ENCODE results near the gene HMGA1.
"Not testable (repeated sequence)": the region's sequence is repeated elsewhere in the genome, so short reads cannot be mapped to it uniquely, and the experiment has no call there.

The HMGA1 gene

DNA sequence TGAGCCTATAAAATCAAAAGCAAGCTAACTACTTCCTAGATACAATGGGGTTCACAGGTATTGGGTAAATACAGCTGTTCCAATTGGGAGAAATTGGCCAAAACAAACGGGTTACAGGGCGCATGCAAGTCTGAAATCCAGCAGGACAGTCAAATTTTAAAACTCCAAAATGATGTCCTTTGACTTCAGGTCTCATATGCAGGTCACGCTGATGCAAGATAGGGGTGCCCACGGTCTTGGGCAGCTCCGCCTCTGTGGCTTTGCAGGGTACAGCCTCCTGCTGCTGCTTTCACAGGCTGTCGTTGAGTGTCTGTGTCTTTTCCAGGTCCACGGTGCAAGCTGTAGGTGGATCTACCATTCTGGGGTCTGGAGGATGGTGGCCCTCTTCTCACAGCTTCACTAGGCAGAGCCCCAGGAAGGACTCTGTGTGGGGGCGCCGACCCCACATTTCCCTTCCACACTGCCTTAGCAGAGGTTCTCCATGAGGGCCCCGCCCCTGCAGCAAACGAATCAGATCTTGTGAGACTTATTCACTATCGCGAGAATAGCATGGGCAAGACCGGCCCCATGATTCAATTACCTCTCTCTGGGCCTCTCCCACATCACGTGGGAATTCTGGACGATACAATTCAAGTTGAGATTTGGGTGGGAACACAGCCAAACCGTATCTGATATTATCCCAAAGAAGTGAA, 24.0 kb downstream of the HMGA1 start:
- no peak for DNase-seq (ENCODE audit: low spot score)

DNA sequence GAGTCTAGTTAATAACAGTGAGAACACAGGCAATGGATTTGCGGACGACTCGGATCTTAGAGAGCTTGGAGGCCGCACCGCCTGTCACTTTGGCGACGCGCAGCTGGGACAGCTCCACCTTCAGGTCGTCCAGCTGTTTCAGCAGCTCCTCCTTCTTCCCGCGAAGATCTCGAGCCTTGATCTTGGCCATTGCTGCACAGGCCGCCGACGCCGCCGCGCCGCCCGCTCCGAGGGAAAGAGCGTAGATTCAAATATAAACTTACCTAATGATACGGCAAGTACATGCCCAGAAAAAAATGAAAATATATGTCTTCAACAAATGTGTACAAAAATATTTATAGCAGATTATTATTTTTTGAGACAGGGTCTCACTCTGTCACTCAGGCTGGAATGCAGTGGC, 26.8 kb downstream of the HMGA1 start:
- not testable (repeated sequence) for DNase-seq (ENCODE audit: low spot score)

DNA sequence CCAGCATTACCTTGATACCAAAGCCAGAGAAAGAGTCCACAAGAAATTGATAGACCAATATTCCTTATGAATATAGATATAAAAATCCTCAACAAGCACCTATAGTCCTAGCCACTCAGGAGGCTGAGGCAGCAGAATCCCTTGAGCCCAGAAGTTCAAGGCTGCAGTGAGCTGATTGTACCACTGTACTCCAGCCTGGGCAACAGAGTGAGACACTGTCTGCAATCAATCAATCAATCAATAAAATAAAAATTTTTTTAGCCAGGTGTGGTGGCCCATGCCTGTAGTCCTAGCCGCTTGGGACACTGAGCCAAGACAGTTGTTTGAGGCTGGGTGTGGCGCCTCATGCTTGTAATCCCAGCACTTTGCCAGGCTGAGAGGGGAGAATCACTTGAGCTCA, 31.1 kb downstream of the HMGA1 start:
- no peak for DNase-seq (ENCODE audit: low spot score)

DNA sequence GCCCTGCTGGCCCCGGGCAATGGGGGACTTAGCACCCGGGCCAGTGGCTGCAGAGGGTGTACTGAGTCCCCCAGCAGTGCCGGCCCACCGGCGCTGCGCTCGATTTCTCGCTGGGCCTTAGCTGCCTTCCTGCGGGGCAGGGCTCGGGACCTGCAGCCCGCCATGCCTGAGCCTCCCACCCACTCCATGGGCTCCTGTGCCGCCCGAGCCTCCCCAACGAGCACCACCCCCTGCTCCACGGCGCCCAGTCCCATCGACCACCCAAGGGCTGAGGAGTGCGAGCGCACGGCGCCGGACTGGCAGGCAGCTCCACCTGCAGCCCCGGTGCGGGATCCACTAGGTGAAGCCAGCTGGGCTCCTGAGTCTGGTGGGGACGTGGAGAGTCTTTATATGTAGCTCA, 32.5 kb downstream of the HMGA1 start:
- DNase-seq (ENCODE audit: low spot score) = not testable (repeated sequence)

DNA sequence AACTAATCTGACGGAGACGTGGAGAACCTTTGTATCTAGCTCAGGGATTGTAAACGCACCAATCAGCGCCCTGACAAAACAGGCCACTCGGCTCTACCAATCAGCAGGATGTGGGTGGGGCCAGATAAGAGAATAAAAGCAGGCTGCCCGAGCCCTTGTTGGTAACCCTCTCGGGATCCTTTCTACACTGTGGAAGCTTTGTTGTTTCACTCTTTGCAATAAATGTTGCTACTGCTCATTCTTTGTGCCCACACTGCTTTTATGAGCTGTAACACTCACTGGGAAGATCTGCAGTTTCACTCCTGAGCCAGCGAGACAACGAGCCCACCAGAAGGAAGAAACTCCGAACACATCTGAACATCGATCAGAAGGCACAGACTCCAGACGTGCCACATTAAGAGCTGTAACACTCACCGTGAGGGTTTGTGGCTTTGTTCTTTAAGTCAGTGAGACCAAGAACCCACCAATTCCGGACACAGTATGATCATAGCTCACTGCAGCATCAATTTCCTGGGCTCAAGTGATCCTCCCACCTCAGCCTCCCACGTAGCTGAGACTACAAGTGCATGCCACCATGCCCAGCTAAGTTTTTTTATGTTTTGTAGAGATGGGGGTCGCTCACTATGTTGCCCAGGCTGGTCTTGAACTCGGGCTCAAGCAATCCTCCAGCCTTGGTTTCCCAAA, 33.1 kb downstream of the HMGA1 start:
- DNase-seq (ENCODE audit: low spot score) = not testable (repeated sequence)

DNA sequence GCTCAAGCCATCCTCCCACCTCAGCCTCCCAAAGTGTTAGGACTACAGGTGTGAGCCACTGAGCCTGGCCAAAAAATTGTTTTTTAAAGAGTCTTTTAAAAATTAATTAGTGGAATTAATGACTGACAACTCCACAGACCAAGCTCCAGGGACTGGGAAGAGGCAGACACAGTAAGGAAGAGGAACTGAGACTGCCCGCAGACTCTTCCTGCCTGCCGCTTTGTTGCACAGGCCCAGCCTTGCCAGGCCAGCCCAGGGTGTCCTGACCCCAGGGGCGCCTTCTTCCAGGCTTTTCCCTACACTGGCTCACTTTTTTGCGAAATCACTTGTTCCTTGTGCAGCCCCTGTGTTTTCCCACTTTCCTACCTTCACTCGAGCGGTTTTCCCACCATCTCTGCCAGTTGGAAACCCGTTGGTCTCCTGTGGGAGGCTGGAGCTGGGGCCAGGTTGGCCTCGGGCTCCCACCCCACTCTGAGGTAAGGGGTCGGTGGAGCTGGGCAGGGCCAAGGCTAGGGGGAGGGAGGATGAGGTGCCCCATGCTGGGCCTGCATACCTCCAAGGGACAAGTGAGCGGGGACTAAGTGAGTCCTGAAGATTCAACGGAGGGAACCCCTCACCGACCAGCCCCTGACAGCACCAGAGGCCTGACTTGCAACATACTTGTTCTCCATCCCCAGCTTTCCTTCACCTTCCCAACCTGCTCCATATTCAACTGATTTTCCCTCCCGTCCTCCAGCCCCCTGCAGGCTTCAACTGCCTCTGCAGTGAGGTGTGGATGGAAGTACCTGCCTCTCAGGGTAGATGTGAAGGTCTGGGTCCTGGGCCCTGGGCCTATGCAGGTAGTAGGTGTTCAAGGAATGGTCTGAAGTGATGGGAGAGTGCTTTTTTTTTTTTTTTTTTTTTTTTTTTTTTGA, 35.6 kb downstream of the HMGA1 start:
- no peak for DNase-seq (ENCODE audit: low spot score)

DNA sequence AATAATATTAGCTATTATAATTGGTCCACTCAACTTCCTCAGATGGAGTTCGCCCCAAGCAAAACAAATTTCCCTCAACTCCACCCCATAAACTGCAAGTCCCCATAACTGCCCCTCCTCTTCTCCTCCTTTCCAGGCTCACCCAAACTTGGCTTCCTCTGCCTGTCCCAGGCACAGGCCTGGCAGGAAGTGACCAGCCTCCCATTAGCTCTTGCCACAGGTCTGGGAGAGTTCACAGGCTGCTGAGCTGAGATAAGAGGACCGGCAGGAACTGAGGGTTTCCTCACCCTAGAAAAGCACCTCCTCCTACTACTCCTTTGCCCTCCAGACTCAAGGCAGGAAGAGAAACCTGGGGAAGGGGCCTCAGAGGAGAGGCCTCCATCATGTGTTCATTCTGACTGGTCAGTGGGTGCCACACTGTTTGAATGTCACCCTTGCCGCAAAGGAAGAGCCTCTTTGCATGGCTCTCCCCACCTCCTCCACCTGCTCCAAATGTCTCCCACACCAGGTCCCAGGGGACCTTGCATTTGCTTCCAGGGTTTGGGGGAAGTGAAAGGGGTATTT, 36.7 kb downstream of the HMGA1 start:
- no peak for DNase-seq (ENCODE audit: low spot score)

DNA sequence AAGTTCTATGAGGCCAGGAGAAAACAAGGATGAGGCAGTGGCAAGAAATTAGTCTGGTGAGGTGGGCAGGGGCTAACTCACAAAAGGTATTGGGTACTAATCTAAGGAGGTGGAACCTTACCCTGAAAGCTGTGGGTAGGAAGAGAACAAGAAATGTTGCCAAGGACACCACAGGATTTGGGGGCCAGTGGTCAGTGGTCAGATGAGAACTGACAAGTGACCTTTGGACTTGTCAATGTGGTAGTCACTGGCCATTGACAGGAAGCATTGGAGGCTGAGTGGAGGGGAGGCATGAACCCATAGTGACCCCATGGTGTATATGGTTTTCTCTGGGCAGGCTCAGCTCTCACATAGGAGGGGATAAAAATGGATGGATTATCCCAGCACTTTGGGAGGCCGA, 37.5 kb downstream of the HMGA1 start:
- DNase-seq (ENCODE audit: low spot score) = no peak

DNA sequence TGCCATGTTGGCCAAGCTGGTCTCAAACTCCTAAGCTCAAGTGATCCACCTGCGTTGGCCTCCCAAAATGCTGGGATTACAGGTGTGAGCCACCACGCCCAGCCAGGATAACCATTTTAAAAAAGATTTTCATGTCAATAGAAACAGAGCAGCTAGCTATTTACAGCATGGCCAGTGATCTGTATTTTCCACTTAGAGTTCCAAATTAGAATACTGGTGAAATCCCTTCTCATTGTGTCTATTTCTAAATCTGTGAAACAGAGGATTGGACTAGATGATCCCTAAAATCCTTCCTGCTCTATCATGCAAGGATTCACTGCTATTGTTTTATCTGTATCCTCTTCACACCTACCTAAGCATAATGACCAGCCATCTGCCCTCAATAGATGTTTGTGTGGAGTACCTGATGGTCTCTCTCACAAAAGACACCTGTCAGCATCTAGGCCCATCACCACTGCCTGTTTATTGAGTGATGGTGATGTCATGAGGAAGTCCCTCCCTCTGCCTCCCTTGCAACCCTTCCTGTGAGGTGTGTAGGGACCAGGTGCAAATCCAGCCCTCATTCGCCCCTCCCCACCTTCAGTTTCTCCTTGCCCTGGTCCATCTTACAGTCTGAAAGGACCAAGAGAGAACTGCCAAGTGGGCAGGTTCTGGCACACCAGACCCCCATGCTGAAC, 38.6 kb downstream of the HMGA1 start:
- no peak for DNase-seq (ENCODE audit: low spot score)

DNA sequence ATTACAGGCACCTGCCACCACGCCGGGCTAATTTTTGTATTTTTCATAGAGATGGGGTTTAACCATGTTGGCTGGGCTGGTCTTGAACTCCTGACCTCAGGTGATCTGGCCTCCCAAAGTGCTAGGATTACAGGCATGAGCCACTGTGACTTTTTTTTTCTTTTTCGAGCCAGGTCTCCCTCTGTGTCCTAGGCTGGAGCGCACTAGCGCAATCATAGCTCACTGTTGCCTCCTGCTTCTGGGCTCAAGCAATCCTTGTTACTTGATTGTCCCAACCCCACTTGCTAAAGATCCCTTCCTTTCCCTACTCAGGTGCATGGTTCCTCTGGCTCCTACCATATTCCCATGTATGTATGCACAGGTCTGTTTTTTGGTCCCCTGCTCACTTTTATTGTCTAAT, 39.5 kb downstream of the HMGA1 start:
- DNase-seq (ENCODE audit: low spot score) = no peak

DNA sequence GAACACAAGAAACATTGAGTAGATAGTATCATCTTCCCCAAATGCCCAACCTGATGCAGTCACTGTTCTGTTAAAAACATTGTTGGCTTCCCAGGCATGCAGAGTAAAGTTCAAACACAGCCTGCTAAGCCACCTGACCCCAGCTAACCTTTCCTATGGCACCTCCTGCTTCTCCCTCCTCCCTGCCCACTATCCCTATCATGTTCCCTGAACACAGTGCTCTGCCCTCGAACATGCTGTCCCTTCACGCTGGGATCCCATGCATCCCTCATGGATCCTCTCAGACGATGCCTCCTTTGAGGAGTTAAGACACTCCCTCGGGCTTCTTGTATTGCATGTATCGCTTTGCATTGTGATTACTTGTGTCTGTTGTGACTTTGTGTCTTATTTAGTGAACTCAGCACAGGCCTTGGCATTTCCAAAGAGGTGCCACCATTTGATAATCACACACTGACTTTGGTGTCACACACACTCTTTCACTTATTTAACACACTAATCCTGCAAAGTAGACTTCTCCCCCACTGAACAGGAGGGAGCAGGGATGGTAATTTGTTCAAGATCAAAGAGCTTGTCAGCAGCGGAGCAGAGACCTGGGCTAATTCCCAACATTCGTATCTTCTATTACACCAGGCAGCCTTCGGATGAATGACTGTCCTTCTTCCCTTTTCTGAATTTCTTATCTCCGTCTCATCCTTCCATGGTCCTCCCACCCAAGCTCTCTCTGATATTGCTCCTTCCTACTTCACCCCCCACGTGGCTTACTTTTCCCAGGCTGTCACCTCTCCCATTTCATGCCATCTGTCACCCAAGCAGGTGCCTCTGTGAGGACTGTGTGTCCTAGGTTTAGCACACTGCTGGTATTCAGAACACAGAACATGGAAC, 40.4 kb downstream of the HMGA1 start:
- DNase-seq (ENCODE audit: low spot score) = no peak

DNA sequence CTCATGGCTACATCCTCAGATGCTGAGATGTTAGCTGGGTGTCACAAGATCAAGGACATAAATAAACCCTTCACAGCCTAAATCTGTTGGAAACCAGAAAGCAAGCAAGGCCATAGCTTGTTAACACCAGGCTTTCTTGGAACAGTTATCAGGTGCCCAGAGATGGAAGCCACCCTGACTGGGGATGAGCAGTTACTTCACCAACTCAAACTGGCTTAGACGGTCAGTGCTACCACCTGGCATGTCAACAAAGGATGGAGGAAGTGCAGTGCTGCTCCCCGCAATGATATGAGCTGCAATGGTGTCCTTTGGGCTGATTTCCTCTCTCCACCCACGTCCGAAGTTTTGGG, 41.1 kb downstream of the HMGA1 start:
- no peak for DNase-seq (ENCODE audit: low spot score)

DNA sequence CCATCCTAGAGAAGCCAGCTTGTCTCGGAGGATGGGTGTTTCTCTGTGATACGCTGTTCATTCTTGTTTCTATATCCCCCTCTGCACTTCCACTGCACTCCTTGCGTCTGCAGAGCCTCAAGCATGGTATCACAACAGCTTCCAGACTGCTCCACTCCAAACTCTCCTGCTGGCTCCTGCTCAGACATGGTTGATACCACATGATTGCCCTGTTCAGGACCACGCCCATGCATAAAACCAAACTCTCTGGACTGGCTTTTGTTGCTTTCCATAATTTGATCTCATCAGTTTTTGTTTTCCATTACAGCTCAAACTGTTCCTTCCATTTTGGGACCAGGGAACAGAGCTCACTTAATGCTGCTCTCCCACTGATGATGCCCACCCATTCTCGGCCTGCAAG, 42.2 kb downstream of the HMGA1 start:
- DNase-seq (ENCODE audit: low spot score) = no peak

DNA sequence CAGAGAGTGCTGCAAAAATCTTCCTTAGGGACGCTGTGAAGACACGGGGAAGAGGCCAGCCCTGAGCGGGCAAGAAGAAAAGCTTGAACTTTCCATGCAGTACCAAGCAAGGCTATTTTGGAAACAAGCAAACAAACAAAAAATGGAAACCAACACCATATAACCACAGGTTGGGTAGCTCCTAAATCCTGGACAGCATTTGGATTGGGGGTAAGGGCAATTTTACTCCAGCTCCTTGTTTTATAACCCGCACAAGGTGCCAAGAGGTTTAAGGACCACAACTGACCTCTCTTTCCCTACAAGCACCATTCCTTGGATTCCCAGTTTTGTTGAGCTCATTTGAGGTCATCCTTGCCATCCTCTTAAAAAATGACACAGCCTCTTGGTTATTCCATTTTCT, 43.5 kb downstream of the HMGA1 start:
- DNase-seq (ENCODE audit: low spot score) = no peak

DNA sequence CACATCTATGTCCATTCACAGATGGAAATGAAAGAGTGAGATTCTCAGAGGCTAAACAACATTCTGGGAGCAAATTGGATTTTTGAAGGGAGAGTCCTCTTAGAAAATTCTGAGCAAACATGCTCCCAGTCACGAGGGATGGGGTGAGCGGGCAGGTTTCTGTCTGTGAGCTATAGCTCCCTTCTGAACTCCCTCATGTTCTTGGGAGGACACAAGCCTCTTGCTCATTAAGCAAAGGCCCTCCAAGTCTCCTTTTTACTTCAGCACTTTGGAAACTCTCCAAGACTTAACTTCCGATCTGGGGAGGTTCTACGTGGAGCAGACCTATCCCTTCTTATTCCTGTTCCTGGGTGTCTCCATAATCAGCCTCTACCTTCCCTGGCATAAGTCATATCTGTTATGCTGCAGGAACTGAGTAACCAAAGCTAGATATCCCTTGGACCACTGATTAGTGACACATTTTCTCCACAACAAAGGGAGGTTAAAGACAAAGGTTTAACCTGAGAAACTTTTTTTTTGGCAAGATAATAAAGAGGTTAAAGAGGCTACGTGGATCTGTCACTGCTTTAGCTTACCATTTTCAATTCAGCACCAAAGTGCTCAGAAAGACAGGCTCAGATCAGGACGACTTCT, 45.1 kb downstream of the HMGA1 start:
- no peak for DNase-seq (ENCODE audit: low spot score)

DNA sequence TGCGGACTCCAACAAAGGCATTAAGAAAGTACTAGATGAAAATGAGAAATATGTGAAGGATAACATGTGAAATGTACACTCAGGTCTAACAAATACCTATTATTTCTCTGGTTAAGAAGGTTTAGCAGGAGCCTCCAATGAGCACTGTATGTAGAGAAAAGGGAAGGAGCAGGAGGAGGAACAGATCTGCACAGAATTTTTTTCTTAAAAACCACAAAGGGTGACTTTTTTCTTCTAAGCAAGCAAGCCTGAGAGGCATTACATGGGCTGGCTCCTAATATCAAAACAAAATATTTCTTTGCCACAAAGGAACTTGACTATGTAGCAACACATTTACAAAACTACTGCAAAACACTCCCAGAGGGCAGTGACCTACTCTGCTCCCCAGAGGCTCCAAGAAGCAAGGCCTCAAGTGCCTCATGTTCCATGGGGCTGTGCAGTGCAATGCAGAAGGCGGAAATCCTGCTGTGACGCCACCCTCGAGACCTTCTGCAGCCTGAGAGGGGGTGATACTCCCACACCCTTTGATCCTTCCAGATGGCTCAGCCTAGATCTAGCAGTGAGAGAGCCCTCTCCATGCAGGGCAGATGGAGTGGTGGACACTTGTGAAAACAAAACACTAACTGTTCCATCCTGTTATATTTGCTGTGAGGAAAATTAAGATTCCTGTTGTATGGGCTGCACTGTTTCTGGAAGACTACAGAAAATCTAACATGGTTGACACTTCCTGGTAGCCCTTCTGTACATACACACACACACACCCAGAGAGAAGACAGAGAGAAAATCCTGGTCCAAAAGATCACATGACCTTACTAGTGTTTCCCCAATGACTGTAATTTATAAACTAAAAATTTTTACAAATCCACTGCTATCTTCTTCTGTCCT, 48.1 kb downstream of the HMGA1 start:
- no peak for DNase-seq (ENCODE audit: low spot score)

DNA sequence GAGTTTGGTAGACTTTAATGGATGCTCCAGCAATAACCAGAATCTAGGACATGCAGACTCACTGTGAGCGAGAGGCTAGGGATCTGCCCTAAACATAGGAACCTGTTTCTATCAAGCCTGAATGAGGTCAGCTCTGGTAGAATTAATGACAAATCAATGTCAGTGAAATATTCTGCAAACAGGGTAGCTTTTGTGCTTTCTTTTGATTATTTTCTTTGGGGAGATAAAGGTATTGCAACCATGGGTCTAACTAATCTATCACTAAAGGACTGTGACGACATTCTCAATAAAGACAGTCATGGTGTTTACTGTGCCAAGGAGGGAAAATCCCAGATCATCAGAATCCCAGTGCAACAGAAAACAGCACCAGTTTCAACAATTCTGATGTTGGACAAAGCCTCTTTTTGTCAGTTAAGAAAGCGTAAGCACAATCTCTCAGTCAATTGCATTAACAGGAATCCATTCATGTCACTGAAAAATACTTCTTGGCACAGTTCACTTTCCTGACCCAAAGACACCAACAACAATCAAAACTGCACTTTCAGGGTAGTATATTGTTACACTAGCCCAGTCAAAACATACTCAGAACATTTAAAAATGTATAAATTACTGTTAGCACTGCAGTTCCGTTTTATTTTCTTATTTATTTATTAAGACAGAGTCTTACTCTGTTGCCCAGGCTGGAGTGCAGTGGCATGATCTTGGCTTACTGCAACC, 48.9 kb downstream of the HMGA1 start:
- no peak for DNase-seq (ENCODE audit: low spot score)

DNA sequence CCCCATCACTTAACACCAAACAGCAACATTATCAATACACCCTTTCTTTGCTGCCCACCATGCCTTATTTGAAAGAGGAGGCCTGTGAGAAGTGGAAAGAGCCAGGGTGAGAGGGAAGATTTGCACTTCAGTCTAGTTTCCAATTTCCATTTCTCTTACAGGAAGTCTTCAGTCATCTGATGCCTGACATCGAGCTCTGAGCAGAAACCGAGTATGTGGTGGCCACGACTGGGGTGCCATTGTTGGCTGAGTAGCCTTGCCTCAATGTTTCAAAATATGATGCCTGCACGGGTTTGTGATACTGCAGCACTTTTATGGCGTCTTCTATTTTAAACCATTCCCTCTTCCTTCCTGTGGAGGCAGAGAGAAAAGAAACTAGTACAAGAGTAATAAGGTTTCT, 51.9 kb downstream of the HMGA1 start:
- peak; percentile 24 for DNase-seq (ENCODE audit: low spot score)

DNA sequence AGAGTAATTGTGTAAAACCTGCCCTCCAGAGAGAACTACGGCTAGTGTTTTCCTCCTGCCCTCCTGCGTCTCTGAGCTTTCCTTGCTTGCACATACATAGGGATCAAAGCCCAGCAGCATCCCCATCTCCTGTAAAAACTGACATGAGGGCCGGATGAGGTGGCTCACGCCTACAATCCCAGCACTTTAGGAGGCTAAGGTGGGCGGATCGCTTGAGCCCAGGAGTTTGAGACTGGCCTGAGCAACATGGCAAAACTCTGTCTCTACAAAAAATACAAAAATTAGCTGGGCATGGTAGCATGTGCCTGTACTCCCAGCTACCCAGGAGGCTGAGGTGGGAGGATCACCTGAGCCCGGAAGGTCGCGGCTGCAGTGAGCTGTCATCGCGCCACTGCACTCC, 52.5 kb downstream of the HMGA1 start:
- no peak for DNase-seq (ENCODE audit: low spot score)
